HG02588 (cell line): ENCODE results near the gene GPATCH1.
"Not testable (repeated sequence)": the region's sequence is repeated elsewhere in the genome, so short reads cannot be mapped to it uniquely, and the experiment has no call there.

Experiments
- ATAC-seq: cut with Tn5 transposase; IDR thresholded peaks from one replicate; pipeline ENCODE4 v1.9.1; 2021; ENCODE audit warnings: mild to moderate bottlenecking, moderate library complexity; ENCODE audit not compliant: unreplicated experiment

GPATCH1 gene

DNA sequence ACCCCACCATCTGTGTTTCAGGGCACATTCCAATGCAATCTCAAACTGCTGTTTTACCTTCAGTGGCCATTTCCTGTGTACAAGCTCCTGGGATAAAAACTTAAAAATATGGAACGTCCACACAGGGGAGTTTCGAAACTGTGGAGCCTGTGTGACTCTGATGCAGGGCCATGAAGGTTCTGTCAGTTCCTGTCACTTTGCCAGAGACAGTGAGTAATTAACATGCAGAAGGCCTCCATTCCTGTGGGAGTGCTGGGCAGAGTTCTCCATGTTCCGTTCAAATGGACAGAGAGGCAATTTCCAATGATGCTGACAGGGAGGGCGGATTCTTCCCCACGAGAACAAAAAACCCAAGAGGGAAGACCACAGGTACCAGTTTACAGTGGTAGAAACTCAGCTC lies 75.4 kb downstream of the GPATCH1 start:
- no peak for ATAC-seq

DNA sequence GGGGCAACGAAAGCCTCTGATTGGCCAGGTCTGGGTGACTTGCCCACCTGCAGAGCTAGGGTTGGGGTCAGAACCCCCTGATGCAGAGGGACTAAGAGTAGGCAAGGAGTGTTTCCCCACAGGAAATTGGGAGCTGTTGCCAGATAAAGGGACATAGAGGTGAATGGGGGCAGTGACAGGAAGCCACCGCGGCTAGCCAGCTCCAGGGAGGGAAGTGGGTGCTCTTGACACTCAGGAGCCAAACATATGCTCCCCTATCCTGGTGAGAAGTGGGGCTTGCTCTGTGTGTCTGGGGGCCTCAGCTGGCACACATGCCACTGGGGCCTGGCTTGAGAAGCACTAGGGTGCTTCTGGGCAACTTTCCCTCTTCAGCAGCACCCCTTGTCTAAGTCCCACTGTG lies 76.9 kb downstream of the GPATCH1 start:
- no peak for ATAC-seq

DNA sequence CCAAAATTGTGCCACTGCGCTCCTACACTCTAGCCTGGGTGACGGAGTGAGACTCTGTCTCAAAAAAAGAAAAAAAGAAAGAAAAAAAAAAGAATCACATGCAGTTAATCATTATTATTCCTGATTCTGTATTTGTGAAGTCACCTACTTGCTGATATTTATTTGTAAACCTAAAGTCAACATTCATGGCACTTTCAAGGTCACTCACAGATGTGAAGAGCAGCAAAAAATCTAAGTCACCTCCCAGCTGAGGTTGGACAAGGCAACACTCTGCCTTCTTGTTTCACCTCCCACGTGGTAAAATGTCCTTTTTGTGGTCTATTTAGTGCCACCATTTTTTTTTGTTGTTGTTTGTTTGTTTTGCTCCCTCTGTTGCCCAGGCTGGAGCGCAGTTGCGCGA lies 77.4 kb downstream of the GPATCH1 start:
- no peak for ATAC-seq

DNA sequence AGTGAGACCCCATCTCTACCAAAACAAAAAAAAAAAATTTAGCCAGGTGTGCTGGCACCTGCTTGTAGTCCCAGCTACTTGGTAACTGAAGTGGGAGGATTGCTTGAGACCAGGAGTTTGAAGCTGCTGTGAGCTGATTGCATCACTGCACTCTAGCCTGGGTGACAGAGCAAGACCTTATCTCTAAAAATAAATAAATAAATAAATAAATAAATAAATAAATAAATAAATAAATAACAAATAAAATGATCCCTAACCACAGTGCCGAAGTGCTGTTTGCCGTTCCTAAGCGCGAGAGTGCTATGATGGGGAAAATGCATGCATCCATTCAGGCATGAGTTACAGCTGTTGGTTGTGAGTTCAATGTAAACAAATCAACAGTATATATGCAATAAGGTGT lies 78.2 kb downstream of the GPATCH1 start:
- ATAC-seq, result no peak

DNA sequence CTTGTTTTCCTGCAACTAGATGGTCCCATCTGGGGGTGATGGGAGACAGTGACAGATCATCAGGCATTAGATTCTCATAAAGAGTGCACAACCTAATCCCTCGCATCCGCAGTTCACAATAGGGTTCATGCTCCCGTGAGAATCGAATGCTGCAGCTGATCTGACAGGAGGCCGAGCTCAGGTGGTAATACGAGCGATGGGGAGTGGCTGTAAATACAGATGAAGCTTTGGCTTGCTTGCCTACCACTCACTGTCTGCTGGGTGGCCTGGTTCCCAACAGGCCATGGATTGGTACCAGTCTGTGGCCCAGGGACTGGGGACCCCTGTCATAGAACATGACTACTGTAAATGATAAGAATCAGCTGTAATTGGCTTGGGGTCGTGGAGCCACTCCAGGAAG lies 78.9 kb downstream of the GPATCH1 start:
- no peak for ATAC-seq

DNA sequence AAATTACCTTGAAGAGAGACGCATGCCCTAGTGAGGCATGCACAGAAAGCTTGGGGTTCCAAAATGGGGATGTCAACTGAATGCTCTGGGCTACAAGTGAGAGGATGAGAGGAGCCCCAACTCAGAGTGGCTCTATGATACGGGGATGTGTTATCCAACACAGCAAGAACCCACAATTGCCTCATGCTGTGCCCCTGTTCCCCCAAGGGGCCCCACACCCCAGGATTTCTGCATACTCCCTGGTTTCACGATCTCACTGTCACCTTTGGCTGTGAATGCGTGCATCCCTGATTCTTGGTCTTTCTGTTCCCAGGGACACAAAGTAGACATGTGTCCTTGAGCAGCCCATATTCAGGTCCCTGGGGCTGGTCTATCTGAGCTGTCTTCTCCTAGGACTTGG lies 80.2 kb downstream of the GPATCH1 start:
- no peak for ATAC-seq

DNA sequence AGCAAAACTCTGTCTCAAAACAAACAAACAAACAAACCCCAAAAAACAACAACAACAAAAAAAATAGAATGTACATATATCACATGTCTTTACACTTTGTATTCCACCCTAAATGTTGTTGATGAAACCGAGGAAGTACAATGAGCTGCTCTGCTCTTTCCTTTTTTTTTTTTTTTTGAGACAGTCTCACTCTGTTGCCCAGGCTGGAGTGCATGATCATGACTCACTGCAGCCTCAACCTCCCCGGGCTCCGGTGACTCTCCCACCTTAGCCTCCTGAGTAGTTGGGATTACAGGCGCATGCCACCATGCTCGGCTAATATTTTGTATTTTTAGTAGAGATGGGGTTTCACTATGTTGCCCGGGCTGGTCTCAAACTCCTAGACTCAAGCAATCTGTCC lies 82.5 kb downstream of the GPATCH1 start:
- ATAC-seq, result no peak

DNA sequence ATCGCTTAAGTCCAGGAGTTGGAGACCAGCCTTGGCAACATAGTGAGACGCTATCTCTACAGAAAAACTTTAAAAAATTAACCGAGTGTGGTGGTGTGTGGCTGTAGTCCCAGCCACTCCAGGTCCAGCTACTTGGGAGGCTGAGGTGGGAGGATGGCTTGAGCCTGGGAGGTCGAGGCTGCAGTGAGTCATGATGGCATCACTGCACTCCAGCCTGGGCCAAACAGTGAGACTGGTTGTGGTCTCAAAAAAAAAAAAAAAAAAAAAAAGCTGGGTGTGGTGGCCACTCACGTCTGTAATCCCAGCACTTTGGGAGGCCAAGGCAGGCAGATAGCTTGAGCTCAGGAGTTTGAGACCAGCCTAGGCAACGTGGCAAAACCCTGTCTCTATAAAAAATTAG lies 85.1 kb downstream of the GPATCH1 start:
- ATAC-seq, result not testable (repeated sequence)

DNA sequence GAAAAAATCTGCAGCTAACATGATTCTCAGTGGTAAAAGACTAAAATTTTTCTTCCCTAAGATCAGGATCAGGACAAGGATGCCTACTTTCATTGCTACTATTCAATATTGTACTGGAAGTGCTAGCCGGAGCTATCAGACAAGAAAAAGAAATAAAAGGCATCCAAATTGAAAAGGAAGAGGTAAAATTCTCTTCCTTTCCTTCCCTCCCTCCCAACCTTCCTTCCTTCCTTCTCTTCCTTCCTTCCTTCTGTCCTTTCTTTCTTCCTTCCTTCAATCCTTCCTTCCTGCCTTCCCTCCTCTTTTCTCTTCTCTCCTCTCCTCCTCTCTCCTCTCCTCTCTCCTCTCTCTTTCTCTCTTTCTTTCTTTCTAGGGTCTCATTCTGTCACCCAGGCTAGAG lies 86.5 kb downstream of the GPATCH1 start:
- no peak for ATAC-seq

DNA sequence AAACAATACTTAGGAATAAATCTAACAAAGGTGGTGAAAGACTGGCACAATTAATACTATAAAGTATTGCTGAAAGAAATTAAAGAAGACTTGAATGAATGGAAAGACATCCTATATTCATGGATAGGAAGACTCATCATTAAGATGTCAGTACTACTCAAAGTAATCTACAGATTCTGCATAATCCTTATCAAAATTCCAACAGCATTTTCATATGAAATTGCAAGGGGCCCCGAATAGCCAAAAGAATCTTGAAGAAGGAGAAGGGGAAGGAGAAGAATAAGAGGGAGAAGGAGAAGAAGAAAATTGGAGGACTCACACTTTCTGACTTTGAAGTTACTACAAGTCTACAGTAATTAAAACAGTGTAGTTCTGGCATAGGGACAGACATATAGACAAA lies 87.5 kb downstream of the GPATCH1 start:
- ATAC-seq, result no peak

DNA sequence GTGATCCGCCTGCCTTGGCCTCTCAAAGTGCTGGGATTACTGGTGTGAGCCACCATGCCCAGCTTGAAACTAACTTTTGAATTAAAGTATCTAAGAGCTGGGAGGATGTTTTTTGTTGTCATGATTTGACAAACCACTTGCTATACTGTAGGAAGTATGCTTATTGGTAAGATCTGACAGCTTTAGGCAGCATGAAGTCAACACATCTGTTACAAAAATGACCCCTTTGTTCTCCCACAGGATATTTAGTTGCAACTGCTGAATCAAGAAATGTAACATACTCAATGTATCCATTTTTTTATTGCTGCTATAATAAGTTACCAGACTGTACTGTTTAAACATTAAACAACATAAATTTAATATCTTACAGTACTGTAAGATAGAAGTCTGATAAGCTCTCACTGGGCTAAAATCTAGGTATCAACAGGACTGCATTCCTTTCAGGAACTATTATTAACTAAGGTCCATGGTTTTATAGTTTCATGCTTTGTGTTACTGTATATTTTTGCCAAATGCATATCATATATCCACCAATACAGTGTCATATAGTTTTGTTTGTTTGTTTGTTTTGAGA lies 90.3 kb downstream of the GPATCH1 start:
- no peak for ATAC-seq

DNA sequence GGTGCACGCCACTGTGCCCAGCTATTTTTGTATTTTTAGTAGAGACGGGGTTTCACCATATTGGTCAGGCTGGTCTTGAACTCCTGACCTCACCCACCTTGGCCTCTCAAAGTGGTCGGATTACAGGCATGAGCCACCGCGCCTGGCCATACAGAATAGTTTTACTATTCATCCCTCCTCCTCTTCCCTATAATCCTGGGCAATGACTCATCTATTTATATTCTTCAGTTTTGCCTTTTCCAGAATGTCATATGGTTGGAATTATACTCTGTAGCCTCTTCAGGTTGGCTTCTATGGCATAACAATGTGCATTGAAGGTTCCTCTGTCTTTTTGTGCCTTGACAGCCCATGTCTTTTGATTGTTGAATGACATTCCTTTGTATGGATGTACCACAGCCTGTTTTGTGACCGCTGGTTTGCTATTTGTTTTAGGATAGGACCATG lies 91.0 kb downstream of the GPATCH1 start:
- no peak for ATAC-seq

DNA sequence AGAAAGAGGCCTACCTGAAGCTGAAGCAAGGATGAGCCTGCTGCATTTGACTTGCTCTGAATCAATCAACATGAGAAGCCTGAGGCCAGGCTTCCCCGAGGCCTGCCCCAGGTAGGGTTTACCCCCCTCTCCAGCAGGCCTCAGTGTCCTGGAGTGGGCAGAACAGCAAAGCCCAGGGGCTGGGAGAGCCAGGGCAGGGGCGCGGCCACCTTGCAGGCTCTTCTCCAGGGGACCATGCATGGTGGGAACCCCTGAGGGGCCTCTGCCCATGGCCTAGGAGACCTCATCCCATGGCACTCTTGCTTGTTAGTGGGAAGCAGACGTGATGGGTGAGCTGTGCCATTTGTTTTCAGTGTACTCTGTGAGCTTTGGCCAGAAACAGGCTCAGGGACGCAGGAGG lies 93.2 kb downstream of the GPATCH1 start:
- no peak for ATAC-seq

DNA sequence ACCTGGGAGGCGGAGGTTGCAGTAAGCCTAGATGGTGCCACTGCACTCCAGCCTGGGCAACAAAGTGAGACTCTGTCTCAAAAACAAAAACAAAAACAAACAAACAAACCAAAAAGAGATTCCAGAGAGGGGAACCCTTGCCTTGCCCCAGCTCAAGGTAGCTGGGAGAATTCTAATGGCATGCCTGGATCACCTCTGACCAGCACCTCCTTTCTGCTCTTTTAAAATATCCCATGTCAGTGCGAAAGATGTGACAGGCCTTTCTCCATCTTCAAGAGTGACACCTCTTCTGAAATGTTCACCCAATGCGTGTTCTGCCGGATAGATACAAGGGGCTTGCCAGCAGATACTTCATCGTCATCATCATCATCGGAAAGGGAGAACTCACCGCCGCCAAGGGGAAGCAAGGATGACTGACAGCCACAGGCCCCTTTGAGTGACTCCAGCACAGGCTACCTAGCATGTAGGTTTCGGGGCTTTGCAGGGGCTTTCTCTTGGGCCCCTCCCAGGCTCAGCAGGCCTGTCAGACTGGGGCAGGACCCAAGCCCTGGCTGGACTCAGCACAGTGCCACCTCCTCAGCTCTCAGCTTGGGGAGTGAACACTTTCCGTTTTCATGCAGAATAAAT lies 94.3 kb downstream of the GPATCH1 start:
- ATAC-seq, result no peak

DNA sequence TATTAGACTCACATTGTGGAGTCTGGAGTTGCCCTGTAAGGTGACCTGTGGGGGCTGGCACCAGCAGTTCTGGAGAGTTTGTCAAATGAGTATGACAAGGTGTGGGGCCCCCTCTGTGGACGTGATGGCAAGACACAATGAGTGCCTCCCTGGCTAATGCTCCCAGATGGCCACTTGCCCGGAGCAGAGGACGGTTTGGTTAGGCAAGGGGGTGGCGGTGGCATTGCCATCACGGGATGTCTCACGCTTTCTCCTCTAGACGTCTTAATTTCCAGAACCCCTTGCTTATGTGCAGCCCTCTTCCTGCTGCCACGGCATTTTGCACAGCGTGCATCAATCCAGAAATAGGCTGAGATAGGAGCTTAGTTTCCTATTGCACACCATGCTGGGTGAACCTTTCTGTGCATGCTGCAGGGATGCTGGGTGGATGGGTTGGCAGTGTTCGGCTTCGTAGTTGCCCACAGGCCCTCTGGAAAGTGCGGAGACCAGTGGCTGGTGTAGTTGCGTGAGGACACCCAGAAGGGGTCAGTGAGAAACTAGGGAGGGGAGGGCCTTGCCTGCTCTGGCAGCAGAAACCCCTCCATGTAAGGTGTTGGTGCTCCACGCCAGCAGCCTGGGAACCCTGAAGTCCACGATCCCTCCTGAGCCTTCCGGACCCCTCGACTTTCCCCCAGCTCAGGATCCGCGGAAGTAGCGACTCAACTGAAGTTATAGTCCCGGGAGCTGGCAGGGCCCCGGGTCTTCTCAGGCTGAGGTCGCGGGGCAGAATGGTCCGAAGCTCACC lies 95.1 kb downstream of the GPATCH1 start:
- ATAC-seq, result peak; percentile 5

DNA sequence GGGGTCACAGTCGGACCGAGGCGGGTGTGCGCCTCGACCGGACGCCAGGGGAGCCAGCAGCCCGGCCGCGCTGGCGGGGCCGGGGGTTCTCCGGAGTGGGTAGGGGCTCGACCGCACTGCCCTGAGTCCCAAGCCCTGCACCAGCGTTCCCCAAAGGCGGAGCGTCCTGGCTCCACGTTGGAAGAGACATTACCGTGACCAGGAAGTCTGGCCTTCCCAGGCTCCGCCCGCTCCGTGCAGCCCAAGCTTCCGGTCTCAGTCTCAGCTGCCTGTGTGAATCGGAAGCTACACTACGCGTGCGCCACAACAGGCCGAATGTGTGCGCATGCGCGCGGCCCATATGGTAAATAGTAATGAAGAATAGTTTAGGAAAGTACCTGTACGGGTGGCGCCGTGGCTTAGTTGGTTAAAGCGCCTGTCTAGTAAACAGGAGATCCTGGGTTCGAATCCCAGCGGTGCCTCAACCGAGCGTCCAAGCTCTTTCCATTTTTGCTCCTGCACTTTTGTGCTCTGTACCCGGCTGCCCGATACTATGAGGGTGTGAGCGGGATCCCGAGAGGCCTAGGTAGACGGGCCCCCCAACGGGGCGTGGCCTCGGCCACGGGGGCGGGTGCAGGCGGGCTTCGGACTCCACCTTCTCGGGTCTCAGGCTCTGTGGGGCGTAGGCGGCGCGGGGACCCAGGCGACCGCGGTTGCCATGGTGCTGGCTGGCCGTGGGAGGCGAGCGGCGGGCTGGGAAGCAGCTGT lies 95.9 kb downstream of the GPATCH1 start:
- ATAC-seq, result peak; percentile 76

DNA sequence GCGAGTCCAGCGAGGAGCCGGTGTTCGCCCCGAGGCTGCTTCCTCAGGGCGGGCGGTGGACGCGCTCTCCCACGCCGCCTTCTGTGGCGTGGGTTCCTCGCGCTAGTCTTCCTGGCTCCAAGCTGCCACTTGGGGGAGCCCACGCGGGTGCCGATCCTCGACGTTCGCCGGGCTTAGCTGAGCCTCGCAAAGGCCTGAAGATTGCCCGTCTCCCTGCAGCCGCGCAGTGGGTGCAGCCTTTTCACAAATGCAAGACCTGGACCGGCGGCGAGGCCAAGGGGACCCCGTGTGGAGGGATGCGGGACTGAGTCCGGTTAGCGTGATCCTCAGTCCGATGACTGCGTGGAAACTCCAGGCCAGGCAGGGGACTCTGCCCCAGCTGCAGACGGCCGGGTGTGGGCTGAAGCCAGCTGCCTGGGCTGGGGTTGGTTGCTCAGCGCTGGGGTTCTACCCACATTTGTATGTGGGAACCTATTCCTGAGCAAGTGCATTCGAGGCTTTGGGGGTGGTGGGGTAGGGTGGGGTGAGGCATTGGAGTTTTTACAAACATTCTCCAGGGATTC lies 96.5 kb downstream of the GPATCH1 start:
- ATAC-seq, result no peak
